HepG2 (cell line): ENCODE measurements around the gene PHKG2. TPM values are rescaled to one million over a fixed set of nuclear protein-coding genes. Genes with fewer than 3 reads are reported as not detected.

Source experiments
- ATAC-seq: fragments of 200-7000 bp; cut with Tn5 transposase; 3 replicates; pipeline ENCODE4 v1.9.1; 2020; ENCODE audit warnings: mild to moderate bottlenecking, moderate library complexity
- BruUV-seq: library from RNA; stranded (reverse); fragments of 400-500 nt; replicated peaks from 2 replicates; lab custom pipeline; 2021; lab: Mats Ljungman, UMichigan
- CTCF ChIA-PET: fragments of 300-600 bp; formaldehyde crosslinking; extraction: SDS; loops from one replicate; lab custom pipeline; 2021; ENCODE audit warnings: low total read pairs, inconsistent platforms, low intra/inter-chr PET ratio; lab: Yijun Ruan, JAX
- POLR2A ChIA-PET: fragments of 350-600 bp; sonication (Branson Sonifier 250); formaldehyde crosslinking; loops from one replicate; lab custom pipeline; 2020; ENCODE audit warnings: antibody characterized with exemption, inconsistent platforms; lab: Yijun Ruan, JAX
- DNase-seq: peaks from one replicate; pipeline ENCODE4 v3.0.0-alpha.2; 2015; ENCODE audit warnings: low spot score
- FAIRE-seq: peaks from 3 replicates; lab custom pipeline; 2011; peaks lifted over from hg19 to GRCh38; lab: Jason Lieb, UNC
- H2AFZ ChIP-seq: one replicate; pipeline ENCODE4 v1.6.1; 2011; ENCODE audit warnings: low read length, inconsistent platforms
- H3K27ac ChIP-seq: fragments of 300-600 bp; 3 replicates; pipeline ENCODE4 v1.8.0; 2011; ENCODE audit warnings: mixed run types, mild to moderate bottlenecking, mixed read lengths, low read length, inconsistent platforms; ENCODE audit not compliant: insufficient read depth; ENCODE audit errors: extremely low read length
- H3K27me3 ChIP-seq, 2 experiments: fragments of 200-600 bp in 1 of 2; 2 replicates in 1 of 2; 3 replicates in 1 of 2; pipeline versions ENCODE4 v1.6.0 to v1.8.0; 2011; ENCODE audit warnings: low read length in 2 of 2, mild to moderate bottlenecking in 2 of 2, moderate library complexity in 2 of 2, inconsistent platforms in 1 of 2; ENCODE audit not compliant: insufficient read depth in 2 of 2, control insufficient read depth in 1 of 2
- H3K36me3 ChIP-seq, 2 experiments: fragments of 200-600 bp in 1 of 2; replicated peaks in 1 of 2; 2 replicates in 1 of 2; 3 replicates in 1 of 2; pipeline versions ENCODE4 v1.5.1 to v1.8.0; 2011; ENCODE audit warnings: low read length in 2 of 2, inconsistent platforms in 1 of 2; ENCODE audit not compliant: insufficient read depth in 2 of 2, control insufficient read depth in 1 of 2
- H3K4me1 ChIP-seq: 2 replicates; pipeline ENCODE4 v1.5.1; 2012; ENCODE audit warnings: low read length, inconsistent platforms; ENCODE audit not compliant: insufficient read depth
- H3K4me2 ChIP-seq: 2 replicates; pipeline ENCODE4 v1.6.0; 2011; ENCODE audit warnings: low read depth, low read length, inconsistent platforms
- H3K4me3 ChIP-seq, 3 experiments: fragments of 200-600 bp in 1 of 3; sonication (generic), shearing (Covaris generic) in 1 of 3; replicated peaks in 1 of 3; 2 replicates each; pipeline ENCODE4 v1.5.1; 2011 to 2016; ENCODE audit warnings: low read length in 3 of 3, inconsistent platforms in 2 of 3, low read depth in 2 of 3, mild to moderate bottlenecking in 2 of 3, control low read depth in 1 of 3, mixed read lengths in 1 of 3; ENCODE audit not compliant: insufficient read depth in 1 of 3
- H3K79me2 ChIP-seq: one replicate; pipeline ENCODE4 v1.6.1; 2011; ENCODE audit warnings: low read length, inconsistent platforms; ENCODE audit not compliant: insufficient read depth
- H3K9ac ChIP-seq: 2 replicates; pipeline ENCODE4 v1.6.0; 2011; ENCODE audit warnings: mild to moderate bottlenecking, low read depth, low read length, inconsistent platforms; ENCODE audit not compliant: insufficient read depth
- H3K9me3 ChIP-seq: 2 replicates; pipeline ENCODE4 v1.5.1; 2012; ENCODE audit warnings: mild to moderate bottlenecking, low read length
- H4K20me1 ChIP-seq: 2 replicates; pipeline ENCODE4 v1.6.0; 2011; ENCODE audit warnings: inconsistent platforms, mild to moderate bottlenecking, low read length, moderate library complexity; ENCODE audit not compliant: insufficient read depth
- AGO1 ChIP-seq: fragments of 200-400 bp; formaldehyde crosslinking; IDR thresholded peaks from 2 replicates; pipeline ENCODE4 v1.6.1; 2017; ENCODE audit warnings: mild to moderate bottlenecking, low read depth, low read length, moderate library complexity; ENCODE audit not compliant: poor library complexity, severe bottlenecking
- AGO2 ChIP-seq: fragments of 200-400 bp; formaldehyde crosslinking; optimal IDR thresholded peaks from 2 replicates; pipeline ENCODE3; 2017; ENCODE audit warnings: mild to moderate bottlenecking, low read depth, low read length, moderate library complexity
- GABPB1 ChIP-seq: IDR thresholded peaks from 2 replicates; pipeline ENCODE4 v1.6.1; 2016; ENCODE audit warnings: mild to moderate bottlenecking, missing genetic modification reagents, moderate library complexity, missing compliant biosample characterization
- TBP ChIP-seq: sonication (generic); formaldehyde crosslinking; IDR thresholded peaks from 2 replicates; pipeline ENCODE4 v1.5.0; 2020; ENCODE audit warnings: missing genetic modification reagents
- ZNF143 ChIP-seq: sonication (generic); formaldehyde crosslinking; IDR thresholded peaks from 2 replicates; pipeline ENCODE4 v1.4.0; 2020; ENCODE audit warnings: missing genetic modification reagents
- ZNF569 ChIP-seq: sonication (generic); formaldehyde crosslinking; IDR thresholded peaks from 2 replicates; pipeline ENCODE4 v1.5.0; 2020; ENCODE audit warnings: mild to moderate bottlenecking, missing genetic modification reagents, moderate library complexity, borderline replicate concordance
- ZNF687 ChIP-seq: sonication (generic); formaldehyde crosslinking; IDR thresholded peaks from 2 replicates; pipeline ENCODE4 v1.5.1; 2020; ENCODE audit warnings: mild to moderate bottlenecking, missing genetic modification reagents, moderate library complexity
- WGBS: methylation state at CpG from one replicate; pipeline ENCODE4 v1.1.6; 2017; ENCODE audit warnings: low lambda C conversion rate; 5-methylcytosine and 5-hydroxymethylcytosine counted together
- in situ Hi-C: cut with HindIII; loops from 2 replicates; pipeline ENCODE4 v1.10.0; 2017; ENCODE audit warnings: low pct_unique_long_range_greater_than_20kb; ENCODE audit not compliant: extremely low pct_ligation_motif_present
- intact Hi-C: fragments of 100-400 bp; cut with micrococcal nuclease; formaldehyde crosslinking; loops from one replicate; pipeline ENCODE4 v1.10.0; 2022; ENCODE audit not compliant: unreplicated experiment
- polyA plus RNA-seq, 8 experiments: library from polyadenylated mRNA; depleted of rRNA in 3 of 8; stranded (reverse) in 7 of 8; unstranded in 1 of 8; fragments of >200 nt; fragmentation: Illumina TruSeq in 4 of 8; extraction: Trizol in 4 of 8; gene quantifications; 2 replicates each; pipeline versions ENCODE4 v1.2.1 to v1.2.3, GENCODE V29; 2011 to 2016; ENCODE audit warnings: low read depth in 4 of 8, missing spikeins in 1 of 8, mixed read lengths in 1 of 8; ENCODE audit not compliant: insufficient read depth in 1 of 8
- total RNA-seq, 5 experiments: library from RNA; depleted of rRNA; stranded (reverse); fragments of >200 nt; fragmentation: Illumina TruSeq; extraction: Trizol; gene quantifications; 2 replicates each; pipeline ENCODE4 v1.2.3, GENCODE V29; 2016; ENCODE audit warnings: low read depth in 1 of 5

The PHKG2 gene
- total and polyA plus RNA-seq, 2 of the 13 experiments (the other 11 are each of a cell fraction or from before 2014, with no cell fraction given) = 37.4 to 42.1 TPM

GRCh38 chr16:30700491-30700890 lies 47.7 kb upstream of the PHKG2 start:
- no peaks in the 10 kb centered on the region for H3K27me3 ChIP-seq
- peaks cover 24% of the 10 kb centered on the region for H3K4me1 ChIP-seq
- FAIRE-seq (no peak), DNase-seq (no peak), ATAC-seq (no peak)
- TF ChIP-seq ZNF569 = no peak
- peak; percentile 67 for TF ChIP-seq AGO2
- TF ChIP-seq AGO1 = peak; percentile 58
- 0 out of 2 replicates have a peak, but pooled peaks have one; percentile 25 for TF ChIP-seq ZNF687 (CRISPR knock-in tag)
- peak; percentile 29; the same call in 1 of the 2 replicates for TF ChIP-seq ZNF143 (CRISPR knock-in tag)
- TF ChIP-seq TBP (CRISPR knock-in tag) = no peak
- TF ChIP-seq GABPB1 = peak; percentile 24; the same call in 1 of the 2 replicates
- 94% methylated on average over 9 of the region's 9 CpGs for WGBS
- H3K36me3 ChIP-seq = peaks cover 19 to 51% of the 10 kb centered on the region in 2 experiments
- H3K4me2 ChIP-seq = peak overlapping the region; percentile 92; the same call in 1 of the 2 replicates
- peaks cover 16% of the 10 kb centered on the region; the same call in 1 of the 2 replicates for H4K20me1 ChIP-seq
- in situ Hi-C loops (no loop called here), intact Hi-C loops (no loop called here)
- no peaks in the 10 kb centered on the region for H3K9me3 ChIP-seq
- no peak overlapping the region for H3K27ac ChIP-seq
- no peak overlapping the region for H3K9ac ChIP-seq
- peaks cover 31% of the 10 kb centered on the region for H3K79me2 ChIP-seq
- BruUV-seq = no TSS peak
- no peak overlapping the region for H2AFZ ChIP-seq
- ChIA-PET POLR2A (no interaction called here), CTCF (no interaction called here)
- peak overlapping the region in 2 of 3 experiments; percentile 75 to 96; a peak in 2 of 6 replicates for H3K4me3 ChIP-seq
